Measurements from ENCODE around the gene SYK. TPM values are rescaled to one million over a fixed set of nuclear protein-coding genes. Genes with fewer than 3 reads are reported as not detected.

SYK gene
- total RNA-seq, 1 donor from 2014 or later: 0.41 TPM

DNA sequence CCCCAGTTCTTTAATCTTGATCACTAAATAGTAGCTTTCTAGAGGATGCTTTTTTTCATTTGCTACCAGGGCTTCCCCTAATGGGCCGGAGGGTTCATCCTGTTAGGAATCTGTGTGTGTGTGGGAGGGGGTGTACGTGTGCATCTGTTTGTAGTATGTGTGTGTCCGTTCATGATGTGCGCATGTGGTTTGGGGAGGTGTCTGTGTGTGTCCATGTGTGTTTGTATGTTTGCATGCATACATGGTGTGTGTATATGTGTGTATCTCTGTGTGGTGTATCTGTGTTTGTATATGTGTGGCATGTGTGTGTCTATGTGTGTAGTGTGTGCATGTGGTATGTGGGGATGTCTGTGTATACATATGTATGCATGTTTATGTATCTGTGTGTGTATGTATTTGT lies 106.2 kb downstream of the SYK start:
- no peaks in the 10 kb centered on the region for H3K4me1 ChIP-seq (ENCODE audit: insufficient read depth, low read length)
- H3K4me2 ChIP-seq (ENCODE audit: low read length): no peak overlapping the region

DNA sequence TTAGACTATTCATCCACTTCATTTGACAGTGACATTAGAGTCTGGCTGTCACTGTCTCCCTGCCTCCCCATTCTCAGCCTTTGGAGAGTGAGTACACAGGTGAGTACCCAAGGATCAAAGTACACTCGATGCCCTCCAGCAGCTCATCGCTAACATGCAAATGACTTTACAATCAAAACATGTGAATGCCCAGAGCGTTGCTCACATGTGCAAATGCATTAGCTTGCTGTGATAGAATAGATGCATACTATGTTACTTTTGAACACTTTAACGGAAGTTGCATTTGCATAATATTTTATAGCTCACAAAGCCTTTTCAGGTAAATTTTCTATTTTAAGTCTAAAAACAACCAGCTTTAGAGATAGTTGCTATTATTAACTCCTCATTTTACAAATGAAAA lies 107.6 kb downstream of the SYK start:
- H3K27ac ChIP-seq (ENCODE audit: low read depth, low read length): no peak overlapping the region
- Mint-ChIP-seq H3K9me3 (ENCODE audit: unreplicated experiment) (no peaks in the 10 kb centered on the region), H3K36me3 (ENCODE audit: low read depth, unreplicated experiment) (no peaks in the 10 kb centered on the region), H3K4me3 (ENCODE audit: unreplicated experiment) (no peak overlapping the region), H3K27me3 (ENCODE audit: low read depth, unreplicated experiment) (peaks cover 9% of the 10 kb centered on the region), H3K4me1 (ENCODE audit: low read depth, unreplicated experiment) (no peaks in the 10 kb centered on the region), H3K27ac (ENCODE audit: unreplicated experiment) (no peak overlapping the region)
- DNase-seq (ENCODE audit: low read depth): no peak
- TF ChIP-seq, protein P1, sequence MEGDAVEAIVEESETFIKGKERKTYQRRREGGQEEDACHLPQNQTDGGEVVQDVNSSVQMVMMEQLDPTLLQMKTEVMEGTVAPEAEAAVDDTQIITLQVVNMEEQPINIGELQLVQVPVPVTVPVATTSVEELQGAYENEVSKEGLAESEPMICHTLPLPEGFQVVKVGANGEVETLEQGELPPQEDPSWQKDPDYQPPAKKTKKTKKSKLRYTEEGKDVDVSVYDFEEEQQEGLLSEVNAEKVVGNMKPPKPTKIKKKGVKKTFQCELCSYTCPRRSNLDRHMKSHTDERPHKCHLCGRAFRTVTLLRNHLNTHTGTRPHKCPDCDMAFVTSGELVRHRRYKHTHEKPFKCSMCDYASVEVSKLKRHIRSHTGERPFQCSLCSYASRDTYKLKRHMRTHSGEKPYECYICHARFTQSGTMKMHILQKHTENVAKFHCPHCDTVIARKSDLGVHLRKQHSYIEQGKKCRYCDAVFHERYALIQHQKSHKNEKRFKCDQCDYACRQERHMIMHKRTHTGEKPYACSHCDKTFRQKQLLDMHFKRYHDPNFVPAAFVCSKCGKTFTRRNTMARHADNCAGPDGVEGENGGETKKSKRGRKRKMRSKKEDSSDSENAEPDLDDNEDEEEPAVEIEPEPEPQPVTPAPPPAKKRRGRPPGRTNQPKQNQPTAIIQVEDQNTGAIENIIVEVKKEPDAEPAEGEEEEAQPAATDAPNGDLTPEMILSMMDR (IDR thresholded peaks at IDR 0.05; ENCODE audit: insufficient read depth, low read depth, low read length): no peak
- no peak for TF ChIP-seq EZH2 (IDR thresholded peaks at IDR 0.05; ENCODE audit: insufficient read depth, low read length)
- H3K4me3 ChIP-seq (ENCODE audit: insufficient read depth, low read depth, low read length): no peak overlapping the region
- no peak overlapping the region for H3K9ac ChIP-seq (ENCODE audit: low read length)
- no peaks in the 10 kb centered on the region for H3K79me2 ChIP-seq (ENCODE audit: insufficient read depth, low read length)
- no peaks in the 10 kb centered on the region for H3K4me1 ChIP-seq (ENCODE audit: insufficient read depth, low read length)
- no peaks in the 10 kb centered on the region for H3K9me3 ChIP-seq (ENCODE audit: insufficient read depth, low read depth, low read length)
- no peaks in the 10 kb centered on the region for H4K20me1 ChIP-seq (ENCODE audit: insufficient read depth, low read length)
- H3K36me3 ChIP-seq (ENCODE audit: insufficient read depth, low read length): no peaks in the 10 kb centered on the region
- H3K27me3 ChIP-seq (ENCODE audit: insufficient read depth, low read length): peaks cover 6% of the 10 kb centered on the region
- FAIRE-seq: no peak
- no peak overlapping the region for H2AFZ ChIP-seq (ENCODE audit: low read depth, low read length)
- no peak overlapping the region for H3K4me2 ChIP-seq (ENCODE audit: low read length)

More for the DNA sequence above, 106.2 kb downstream of the SYK start:
- Mint-ChIP-seq H3K36me3 (ENCODE audit: low read depth, unreplicated experiment) (no peaks in the 10 kb centered on the region), H3K27ac (ENCODE audit: unreplicated experiment) (no peak overlapping the region), H3K9me3 (ENCODE audit: unreplicated experiment) (peaks cover 12% of the 10 kb centered on the region), H3K4me3 (ENCODE audit: unreplicated experiment) (no peak overlapping the region), H3K27me3 (ENCODE audit: low read depth, unreplicated experiment) (peaks cover 6% of the 10 kb centered on the region), H3K4me1 (ENCODE audit: low read depth, unreplicated experiment) (no peaks in the 10 kb centered on the region)
- Histone ChIP-seq H4K20me1 (ENCODE audit: insufficient read depth, low read length) (no peaks in the 10 kb centered on the region), H3K27ac (ENCODE audit: low read depth, low read length) (no peak overlapping the region), H2AFZ (ENCODE audit: low read depth, low read length) (no peak overlapping the region), H3K4me3 (ENCODE audit: insufficient read depth, low read depth, low read length) (no peak overlapping the region), H3K9me3 (ENCODE audit: insufficient read depth, low read depth, low read length) (peaks cover 5% of the 10 kb centered on the region), H3K27me3 (ENCODE audit: insufficient read depth, low read length) (peaks cover 6% of the 10 kb centered on the region), H3K36me3 (ENCODE audit: insufficient read depth, low read length) (no peaks in the 10 kb centered on the region), H3K79me2 (ENCODE audit: insufficient read depth, low read length) (no peaks in the 10 kb centered on the region), H3K9ac (ENCODE audit: low read length) (no peak overlapping the region)
- FAIRE-seq (no peak), DNase-seq (ENCODE audit: low read depth) (no peak)
- TF ChIP-seq EZH2 (IDR thresholded peaks at IDR 0.05; ENCODE audit: insufficient read depth, low read length): no peak
- TF ChIP-seq, protein P1 (IDR thresholded peaks at IDR 0.05; ENCODE audit: insufficient read depth, low read depth, low read length): no peak

DNA sequence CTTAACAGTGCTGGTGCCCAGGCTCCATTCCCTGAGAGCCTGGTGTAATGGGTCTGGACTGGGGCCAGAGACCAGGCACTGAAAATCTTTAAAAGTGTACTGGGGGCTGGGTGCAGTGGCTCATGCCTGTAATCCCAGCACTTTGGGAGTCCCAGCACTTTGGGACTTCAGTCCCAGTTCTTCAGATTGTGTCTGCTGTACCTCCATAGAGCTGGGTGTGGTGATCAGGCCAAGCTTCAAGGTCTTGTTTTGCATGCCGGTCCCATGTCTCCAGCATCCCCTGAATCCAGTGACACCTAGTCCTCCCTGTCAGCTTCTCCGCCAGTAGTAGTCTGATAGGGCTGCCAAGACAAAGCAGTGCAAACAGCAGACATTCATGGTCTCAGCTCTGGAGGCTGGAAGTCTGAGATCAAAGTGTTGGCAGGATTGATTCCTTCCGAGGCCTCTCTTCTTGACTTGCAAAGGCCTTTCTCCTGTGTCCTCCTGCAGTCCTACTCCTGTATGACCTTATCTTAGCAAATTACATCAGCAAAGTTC lies 108.2 kb downstream of the SYK start:
- no peaks in the 10 kb centered on the region for H3K4me1 ChIP-seq (ENCODE audit: insufficient read depth, low read length)
- no peak for FAIRE-seq
- no peak overlapping the region for H3K4me2 ChIP-seq (ENCODE audit: low read length)
- no peak overlapping the region for H2AFZ ChIP-seq (ENCODE audit: low read depth, low read length)
- H3K79me2 ChIP-seq (ENCODE audit: insufficient read depth, low read length): no peaks in the 10 kb centered on the region
- H3K4me3 ChIP-seq (ENCODE audit: insufficient read depth, low read depth, low read length): no peak overlapping the region
- H3K9ac ChIP-seq (ENCODE audit: low read length): no peak overlapping the region
- H3K27ac ChIP-seq (ENCODE audit: low read depth, low read length): no peak overlapping the region
- H3K27me3 ChIP-seq (ENCODE audit: insufficient read depth, low read length): peaks cover 6% of the 10 kb centered on the region
- no peaks in the 10 kb centered on the region for H4K20me1 ChIP-seq (ENCODE audit: insufficient read depth, low read length)
- no peaks in the 10 kb centered on the region for H3K9me3 Mint-ChIP-seq (ENCODE audit: unreplicated experiment)
- H3K36me3 Mint-ChIP-seq (ENCODE audit: low read depth, unreplicated experiment): no peaks in the 10 kb centered on the region
- H3K27me3 Mint-ChIP-seq (ENCODE audit: low read depth, unreplicated experiment): peaks cover 9% of the 10 kb centered on the region
- TF ChIP-seq, protein P1 (IDR thresholded peaks at IDR 0.05; ENCODE audit: insufficient read depth, low read depth, low read length): no peak
- no peak for TF ChIP-seq EZH2 (IDR thresholded peaks at IDR 0.05; ENCODE audit: insufficient read depth, low read length)
- no peaks in the 10 kb centered on the region for H3K9me3 ChIP-seq (ENCODE audit: insufficient read depth, low read depth, low read length)
- no peak overlapping the region for H3K27ac Mint-ChIP-seq (ENCODE audit: unreplicated experiment)
- H3K4me3 Mint-ChIP-seq (ENCODE audit: unreplicated experiment): no peak overlapping the region
- DNase-seq (ENCODE audit: low read depth): no peak
- no peaks in the 10 kb centered on the region for H3K36me3 ChIP-seq (ENCODE audit: insufficient read depth, low read length)
- H3K4me1 Mint-ChIP-seq (ENCODE audit: low read depth, unreplicated experiment): no peaks in the 10 kb centered on the region
